Measurements from ENCODE around the gene TBRG4.

The TBRG4 gene

GRCh38 chr7:45050198-45050597 is 61.3 kb downstream of the TBRG4 start:
- DNase-seq, result no peak
